Esophagus muscularis mucosa (tissue), 4 donors: ENCODE results near the gene DXO.

Experiments
- CTCF ChIP-seq, 3 experiments: fragments of 200-600 bp in 2 of 3; fragments of 450-650 bp in 1 of 3; sonication (generic) in 2 of 3; IDR thresholded peaks; one replicate each; pipeline ENCODE4 v1.5.1; 2017 to 2019; ENCODE audit warnings: antibody characterized with exemption in 3 of 3, mild to moderate bottlenecking in 2 of 3, moderate library complexity in 1 of 3
- EP300 ChIP-seq: sonication (generic); formaldehyde crosslinking; IDR thresholded peaks from one replicate; pipeline ENCODE4 v1.6.1; 2017; ENCODE audit warnings: antibody characterized with exemption
- POLR2A ChIP-seq: fragments of 450-650 bp; IDR thresholded peaks from one replicate; pipeline ENCODE4 v1.6.1; 2017; ENCODE audit warnings: antibody characterized with exemption, moderate library complexity, mild to moderate bottlenecking, low read depth
- POLR2AphosphoS5 ChIP-seq, 2 donors: sonication (generic); formaldehyde crosslinking; IDR thresholded peaks; one replicate each; pipeline ENCODE4 v1.6.1; 2017; ENCODE audit warnings: antibody characterized with exemption in 2 of 2

DNA sequence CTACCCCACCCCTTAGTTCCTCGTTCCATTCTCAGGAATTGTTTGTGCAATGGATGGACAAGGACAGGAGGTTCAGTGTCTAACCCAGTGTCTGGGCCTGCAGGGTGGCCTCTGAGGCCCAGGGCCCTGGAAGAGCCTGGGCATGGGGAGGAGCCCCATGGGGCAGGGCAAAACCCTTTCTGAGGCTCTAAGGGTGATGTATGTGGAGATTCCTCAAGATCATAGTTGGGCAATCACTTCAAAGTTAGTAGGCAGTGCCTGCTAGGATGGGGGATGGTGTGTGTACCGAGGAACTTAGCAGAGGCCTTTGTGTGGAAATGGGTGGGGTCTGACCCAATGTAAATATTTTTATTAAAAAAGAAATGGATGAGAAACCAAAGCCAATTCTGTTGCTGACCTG, 51.1 kb downstream of the DXO start:
- no peak for TF ChIP-seq EP300
- no peak for TF ChIP-seq CTCF (IDR thresholded peaks at IDR 0.05)
- no peak for TF ChIP-seq POLR2A
- TF ChIP-seq POLR2AphosphoS5 (IDR thresholded peaks at IDR 0.05): no peak
